ENCODE data around the gene SS18L1.

SS18L1 gene

DNA sequence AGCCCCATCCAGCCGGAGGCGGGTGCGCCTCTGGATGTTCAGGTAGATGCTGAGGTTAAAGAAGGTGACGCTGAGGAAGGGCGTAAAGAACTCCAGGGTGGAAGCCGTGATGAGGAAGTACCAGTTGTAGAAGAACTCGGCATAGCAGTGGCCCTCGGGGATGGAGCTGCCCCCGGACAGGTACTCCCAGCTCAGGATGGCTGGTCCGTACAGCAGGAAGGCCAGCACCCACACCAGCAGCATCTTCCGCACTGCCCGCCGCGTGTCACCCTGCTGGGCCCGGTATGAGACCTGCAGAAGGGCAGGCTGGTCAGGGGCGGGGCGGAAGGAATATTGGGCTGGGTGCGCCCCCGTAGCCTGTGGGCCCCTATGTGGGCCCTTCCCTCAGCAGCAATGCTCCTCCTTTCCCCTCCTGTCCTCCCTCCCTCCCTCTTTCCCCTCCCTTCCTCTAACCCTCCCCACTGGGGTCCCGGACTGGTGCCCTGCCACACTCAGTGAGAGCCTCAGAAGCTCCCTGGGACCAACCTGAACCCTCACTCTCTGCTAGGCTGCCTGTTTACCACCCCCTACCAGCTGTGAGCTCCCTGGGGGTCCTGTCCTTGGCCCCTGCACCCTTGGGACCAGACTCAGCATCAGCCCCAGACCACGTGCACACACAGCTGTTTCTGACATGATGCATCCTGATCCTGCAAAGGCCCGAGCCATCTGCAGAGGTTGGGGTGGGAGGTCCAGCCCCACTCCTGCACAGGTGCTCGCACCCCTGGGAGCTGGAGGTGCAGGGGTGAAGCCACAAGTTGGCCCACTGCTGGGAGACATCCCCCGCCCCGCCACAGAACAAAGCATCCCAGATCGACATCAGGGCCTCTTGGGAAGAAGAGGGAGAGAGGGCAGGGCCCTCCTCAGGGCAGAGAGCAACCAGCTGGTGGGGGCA, 73.3 kb downstream of the SS18L1 start:
- no peak for DNase-seq

- DNase-seq, result no peak
Measured at GRCh38 chr20:62217913-62218773, 74.6 kb downstream of the SS18L1 start.

DNA sequence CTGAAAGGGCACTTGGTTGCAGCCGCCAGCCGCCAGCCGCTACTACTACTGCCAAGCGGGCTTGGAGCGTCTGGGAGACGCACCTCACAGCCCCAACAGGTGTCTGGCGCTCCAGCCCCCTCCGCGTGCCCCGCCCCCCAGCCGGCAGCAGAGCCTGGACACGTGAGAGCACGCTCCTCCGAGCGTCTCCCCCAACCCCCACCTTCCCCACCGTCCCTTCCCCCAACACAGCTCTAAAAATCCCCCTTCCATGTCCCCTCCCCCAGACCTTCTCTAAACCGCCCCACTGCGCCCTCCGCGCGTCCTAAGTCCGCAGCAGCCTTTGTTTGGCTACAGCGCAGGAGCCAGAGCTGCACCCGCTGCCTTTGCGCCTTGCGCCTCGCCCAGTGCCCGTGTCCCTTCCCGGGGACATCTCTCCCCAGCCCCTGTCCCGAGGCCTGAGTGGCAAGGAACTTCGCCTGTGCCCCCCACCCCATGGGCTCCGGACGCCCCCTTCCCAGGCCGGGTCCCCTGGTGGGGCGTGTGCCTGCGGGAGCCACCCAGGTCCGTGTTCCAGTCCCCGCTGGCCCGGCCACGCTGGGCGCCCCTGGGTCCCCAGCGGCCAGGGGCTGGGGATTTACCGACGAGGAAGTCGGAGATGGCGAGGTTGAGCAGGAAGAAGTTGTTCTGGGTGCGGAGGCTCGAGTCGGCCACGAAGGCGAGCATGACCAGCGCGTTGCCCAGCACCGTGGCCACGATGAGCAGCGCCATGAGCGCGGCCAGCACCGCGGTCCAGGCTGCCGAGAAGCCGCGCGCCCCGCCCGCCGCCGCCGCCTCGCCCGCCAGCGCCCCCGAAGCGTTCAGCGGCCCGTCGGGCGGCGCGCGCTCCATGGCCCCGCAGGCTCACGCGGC, 75.8 kb downstream of the SS18L1 start:
- no peak for DNase-seq

GRCh38 chr20:62219992-62220665, 76.6 kb downstream of the SS18L1 start, which contains the start of gene HRH3:
Gene HRH3, minus strand, starts transcription at chr20:62220278. Its CDS starts 308 bp downstream, at chr20:62219970.
- DNase-seq, result no peak

DNA sequence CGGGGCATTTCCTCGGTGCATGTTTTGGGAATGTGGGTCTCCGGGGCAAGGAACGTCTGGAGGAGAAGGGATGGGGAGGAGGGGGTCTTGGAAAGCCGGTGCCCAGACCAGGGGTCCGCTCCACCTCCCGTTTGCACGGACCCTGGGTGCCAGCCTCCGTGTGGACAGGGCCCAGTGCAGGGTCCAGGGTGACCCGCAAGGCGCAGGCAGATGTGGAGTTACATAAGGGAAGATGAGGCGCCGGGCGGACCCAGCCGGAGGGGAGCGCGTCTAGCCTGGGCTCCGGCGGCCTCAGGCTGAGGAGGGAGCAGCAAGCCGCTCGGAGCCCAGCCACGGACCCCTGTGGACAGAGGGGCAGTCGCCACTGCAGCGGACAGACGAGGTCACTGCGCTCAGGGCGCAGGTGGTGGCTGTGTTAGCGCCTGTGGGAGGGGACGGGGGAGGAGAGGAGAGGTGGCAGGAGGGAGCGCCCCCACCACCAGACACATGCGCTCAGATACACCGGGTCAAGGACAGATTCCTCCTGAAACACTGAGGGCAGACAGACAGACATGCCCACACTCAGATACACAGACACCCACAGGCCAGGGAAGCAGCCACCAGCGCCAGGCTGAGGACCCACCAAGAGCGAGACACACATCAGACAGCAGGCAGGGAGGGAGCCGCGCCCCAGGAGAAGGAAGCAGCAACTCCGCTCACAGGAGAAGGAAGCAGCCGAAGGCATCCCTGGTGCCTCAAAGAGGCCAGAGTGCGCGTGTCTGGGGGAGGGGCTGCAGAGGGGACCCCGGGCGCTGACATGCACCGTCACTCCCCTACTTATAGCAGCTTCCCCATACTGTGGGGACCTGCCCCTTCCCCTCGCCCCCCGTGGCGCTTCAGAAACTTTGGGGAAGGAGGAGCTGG, 77.3 kb downstream of the SS18L1 start:
- DNase-seq, result no peak

DNA sequence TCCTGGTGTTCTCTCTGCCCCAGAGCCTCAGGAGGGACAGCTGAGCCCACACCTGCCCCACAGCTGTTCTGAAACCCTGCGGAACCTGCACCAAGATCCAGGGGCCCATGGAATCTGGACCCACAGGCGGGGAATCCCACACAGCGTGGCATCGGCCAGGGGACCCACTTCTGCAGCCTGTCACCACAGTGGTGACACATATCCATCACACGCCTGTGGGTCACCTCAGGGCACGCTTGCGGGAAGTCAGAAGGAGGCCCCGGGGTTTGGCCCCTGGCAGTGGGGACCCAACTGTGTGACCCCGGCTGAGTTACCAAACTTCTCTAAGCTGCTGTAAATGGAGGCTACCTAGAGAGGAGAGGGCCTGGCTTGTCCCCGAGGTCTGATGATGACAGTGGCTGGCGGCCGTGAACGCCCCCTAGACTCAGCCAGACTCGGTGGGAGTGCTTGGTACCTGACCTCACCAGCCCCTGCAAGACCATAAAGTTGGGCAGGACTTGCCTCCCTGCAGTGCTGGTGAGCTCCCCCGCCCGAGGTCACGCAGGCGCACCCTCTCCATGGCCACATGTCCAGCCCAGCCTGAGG, 78.8 kb downstream of the SS18L1 start:
- no peak for DNase-seq

DNA sequence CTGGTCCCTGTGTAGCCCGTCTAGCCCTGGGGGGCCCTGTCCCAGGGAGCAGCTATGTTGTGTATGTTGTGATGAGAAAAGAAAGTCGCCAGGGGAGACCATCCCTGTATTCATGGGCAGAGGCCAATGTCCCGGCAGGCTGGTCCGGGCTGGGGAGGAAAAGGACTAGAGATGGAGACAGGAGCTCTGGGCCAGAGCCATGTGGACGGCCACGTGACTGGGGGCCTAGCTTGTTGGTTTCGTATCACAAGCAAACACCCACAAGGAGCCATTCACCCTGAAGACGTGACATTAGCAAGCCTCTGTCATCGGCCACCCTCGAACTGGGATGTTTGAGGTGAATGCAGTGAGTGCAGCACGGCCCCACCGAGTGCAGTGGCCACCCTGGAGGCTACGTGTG, 79.4 kb downstream of the SS18L1 start:
- no peak for DNase-seq

GRCh38 chr20:62223571-62223970, 80.0 kb downstream of the SS18L1 start:
- DNase-seq, result no peak

- no peak for DNase-seq
Measured at GRCh38 chr20:62224113-62224855, 80.7 kb downstream of the SS18L1 start.

GRCh38 chr20:62225026-62225425, 81.5 kb downstream of the SS18L1 start:
- no peak for DNase-seq

DNA sequence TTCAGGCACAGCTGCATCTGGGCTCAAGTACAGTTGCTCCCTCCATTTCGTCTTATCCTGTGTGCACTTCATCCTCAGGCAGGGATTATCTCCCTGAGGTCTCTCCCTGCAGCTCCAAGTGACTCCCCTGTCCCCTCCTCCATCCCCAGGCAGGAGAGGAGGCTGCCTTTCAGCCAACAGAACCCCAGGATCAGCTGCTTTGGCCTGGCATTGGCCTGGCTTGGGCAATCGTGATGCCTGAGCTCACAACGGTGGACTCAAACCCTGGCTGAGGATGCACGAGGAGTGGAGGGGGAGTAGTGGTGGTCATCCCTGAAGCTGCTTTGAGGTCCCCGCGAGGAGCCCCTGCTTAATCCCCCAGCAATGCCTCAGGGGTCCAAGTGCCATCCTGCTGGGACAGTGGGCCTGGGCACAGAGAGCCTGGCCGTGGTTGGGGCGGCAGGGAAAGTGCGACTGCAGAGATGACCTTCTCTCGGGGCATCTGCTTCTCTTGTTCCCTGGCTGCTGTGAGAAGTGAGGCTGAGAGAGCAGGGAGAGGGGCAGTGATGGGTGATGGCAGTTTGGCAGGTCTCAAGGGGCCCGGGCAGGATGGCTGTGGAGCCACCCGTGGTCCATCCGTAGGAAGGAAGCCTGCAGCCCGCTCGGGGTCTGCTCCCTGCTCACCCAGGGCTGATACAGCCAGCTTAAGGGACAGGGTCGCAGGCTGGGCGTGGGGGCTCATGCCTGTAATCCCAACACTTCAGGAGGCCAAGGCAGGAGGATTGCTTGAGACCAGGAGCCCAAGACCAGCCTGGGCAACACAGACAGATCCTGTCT, 82.5 kb downstream of the SS18L1 start:
- DNase-seq, result no peak

- DNase-seq, result no peak
Measured at GRCh38 chr20:62226707-62227590, 83.4 kb downstream of the SS18L1 start.

GRCh38 chr20:62227591-62227976, 84.0 kb downstream of the SS18L1 start:
- no peak for DNase-seq

DNA sequence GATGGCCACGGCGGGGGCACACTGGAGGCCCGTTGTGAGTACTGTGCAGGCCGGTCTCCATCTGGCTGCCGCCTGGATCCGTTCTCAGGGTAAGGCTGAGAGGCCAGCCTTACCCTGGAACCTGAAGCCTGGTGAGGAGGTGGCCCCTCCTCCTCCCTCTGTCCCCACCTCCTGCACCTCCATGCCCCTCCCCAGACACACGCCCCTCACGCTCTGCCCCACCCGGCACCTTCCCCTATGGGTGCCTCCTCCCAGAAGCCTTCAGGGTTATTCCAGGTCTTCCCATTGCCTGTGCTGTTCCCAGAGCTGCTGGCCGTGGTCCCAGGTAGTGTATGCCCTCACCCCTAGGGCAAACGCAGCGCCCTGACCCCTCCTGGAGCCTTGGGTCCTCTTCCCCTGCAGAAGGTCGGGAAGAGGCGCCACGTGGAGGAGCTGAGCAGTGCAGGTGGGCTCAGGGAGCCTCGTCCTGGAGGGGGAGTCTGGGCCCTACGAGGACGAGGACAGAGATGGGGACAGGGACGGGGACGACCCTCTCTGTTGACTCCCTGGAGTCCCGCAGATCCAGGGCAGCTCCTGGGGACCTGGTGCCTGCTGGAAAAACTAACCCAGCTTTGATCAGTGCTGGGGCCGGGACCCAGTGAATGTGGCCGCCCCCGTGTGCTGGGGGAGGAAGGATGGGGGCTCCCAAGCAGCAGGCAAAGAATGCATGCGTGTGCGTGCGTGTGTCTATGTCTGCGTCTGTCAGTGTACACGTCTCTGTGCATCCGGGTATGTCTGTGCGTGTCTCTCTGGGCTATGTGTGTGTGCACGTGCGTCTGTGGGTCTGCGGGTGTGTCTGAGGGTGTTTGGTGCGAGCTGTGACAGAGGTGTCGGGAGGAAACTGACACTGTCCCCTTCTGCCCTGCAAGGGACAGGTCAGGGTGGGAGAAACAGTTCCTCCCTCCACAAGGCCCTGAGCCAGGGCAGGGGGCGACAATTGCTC, 84.7 kb downstream of the SS18L1 start:
- DNase-seq, result no peak

- no peak for DNase-seq
Measured at GRCh38 chr20:62228982-62229545, 85.5 kb downstream of the SS18L1 start.

DNA sequence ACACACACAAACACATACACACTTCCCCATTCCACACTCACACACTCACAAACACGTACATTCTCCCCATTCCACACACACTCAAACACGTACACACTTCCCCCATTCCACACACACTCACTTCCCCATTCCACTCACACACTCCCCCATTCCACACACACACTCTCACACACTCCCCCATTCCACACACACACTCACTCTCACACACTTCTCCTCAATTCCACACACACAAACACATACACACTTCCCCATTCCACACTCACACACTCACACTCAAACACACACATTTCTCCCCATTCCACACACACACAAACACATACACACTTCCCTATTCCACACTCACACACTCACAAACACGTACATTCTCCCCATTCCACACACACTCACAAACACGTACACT, 86.1 kb downstream of the SS18L1 start:
- DNase-seq, result no peak

Data from cortex of kidney (tissue), 1 donor.